Left lung (tissue), 10 donors: ENCODE results near the gene FGD2. TPM values are rescaled to one million over a fixed set of nuclear protein-coding genes. Genes with fewer than 3 reads are reported as not detected.
A peak's percentile ranks its signal among the peaks of the same experiment; 100 is the strongest.

Experiments used
- ATAC-seq: fragments of 200-7000 bp; cut with Tn5 transposase; one replicate; pipeline ENCODE4 v1.9.1; 2020; ENCODE audit warnings: moderate library complexity
- DNase-seq, 4 donors: peaks; one replicate each; pipeline ENCODE4 v3.0.0-alpha.2; 2013 to 2020
- H3K27ac ChIP-seq, 2 donors: fragments of 200-600 bp; sonication (generic) in 1 of 2; one replicate each; pipeline versions ENCODE4 v1.5.0 to v1.8.0; 2020 to 2021
- H3K27me3 ChIP-seq, 2 donors: fragments of 200-600 bp; sonication (generic) in 1 of 2; one replicate each; pipeline versions ENCODE4 v1.5.0 to v1.8.0; 2020 to 2021
- H3K36me3 ChIP-seq, 2 donors: fragments of 200-600 bp; sonication (generic) in 1 of 2; one replicate each; pipeline versions ENCODE4 v1.5.0 to v1.8.0; 2020 to 2021
- H3K4me1 ChIP-seq, 2 donors: fragments of 200-600 bp; one replicate each; pipeline ENCODE4 v1.8.0; 2021
- H3K4me3 ChIP-seq, 2 donors: fragments of 200-600 bp; sonication (generic) in 1 of 2; one replicate each; pipeline versions ENCODE4 v1.5.0 to v1.8.0; 2020 to 2021; ENCODE audit warnings: mild to moderate bottlenecking in 1 of 2
- H3K9me3 ChIP-seq, 2 donors: fragments of 200-600 bp; sonication (generic) in 1 of 2; one replicate each; pipeline versions ENCODE4 v1.5.0 to v1.8.0; 2020 to 2021
- intact Hi-C, 2 donors: fragments of 100-400 bp; cut with DNase I; formaldehyde crosslinking; loops; one replicate each; pipeline versions ENCODE4 v1.11.2 to v1.14.2; 2022
- polyA plus RNA-seq, 6 donors: library from polyadenylated mRNA; unstranded; fragments of 120-200 nt; gene quantifications; one replicate each; pipeline ENCODE4 v1.2.1, GENCODE V29; 2013; ENCODE audit not compliant: insufficient read length in 6 of 6
- total RNA-seq, 2 donors: library from RNA; stranded (reverse); fragmentation: NEBNext Ultra II Directional; extraction: Animal tissue kit (Norgen Biotek cat#: 25700); gene quantifications; one replicate each; pipeline ENCODE4 v1.2.1, GENCODE V29; 2021
- TF ChIP-seq, protein P1 (sequence below), 2 donors: fragments of 200-600 bp; sonication (generic) in 1 of 2; IDR thresholded peaks; one replicate each; pipeline versions ENCODE4 v1.5.0 to v1.8.0; 2021; ENCODE audit warnings: antibody characterized with exemption in 2 of 2
- donor health status: DM: no; HTN: yes; CAD: no.
- donor health status: DM: no; HTN: no; CAD: no.

FGD2 gene
- total and polyA plus RNA-seq, 8 donors: 3.9 to 60.3 (median 4.7) TPM

DNA sequence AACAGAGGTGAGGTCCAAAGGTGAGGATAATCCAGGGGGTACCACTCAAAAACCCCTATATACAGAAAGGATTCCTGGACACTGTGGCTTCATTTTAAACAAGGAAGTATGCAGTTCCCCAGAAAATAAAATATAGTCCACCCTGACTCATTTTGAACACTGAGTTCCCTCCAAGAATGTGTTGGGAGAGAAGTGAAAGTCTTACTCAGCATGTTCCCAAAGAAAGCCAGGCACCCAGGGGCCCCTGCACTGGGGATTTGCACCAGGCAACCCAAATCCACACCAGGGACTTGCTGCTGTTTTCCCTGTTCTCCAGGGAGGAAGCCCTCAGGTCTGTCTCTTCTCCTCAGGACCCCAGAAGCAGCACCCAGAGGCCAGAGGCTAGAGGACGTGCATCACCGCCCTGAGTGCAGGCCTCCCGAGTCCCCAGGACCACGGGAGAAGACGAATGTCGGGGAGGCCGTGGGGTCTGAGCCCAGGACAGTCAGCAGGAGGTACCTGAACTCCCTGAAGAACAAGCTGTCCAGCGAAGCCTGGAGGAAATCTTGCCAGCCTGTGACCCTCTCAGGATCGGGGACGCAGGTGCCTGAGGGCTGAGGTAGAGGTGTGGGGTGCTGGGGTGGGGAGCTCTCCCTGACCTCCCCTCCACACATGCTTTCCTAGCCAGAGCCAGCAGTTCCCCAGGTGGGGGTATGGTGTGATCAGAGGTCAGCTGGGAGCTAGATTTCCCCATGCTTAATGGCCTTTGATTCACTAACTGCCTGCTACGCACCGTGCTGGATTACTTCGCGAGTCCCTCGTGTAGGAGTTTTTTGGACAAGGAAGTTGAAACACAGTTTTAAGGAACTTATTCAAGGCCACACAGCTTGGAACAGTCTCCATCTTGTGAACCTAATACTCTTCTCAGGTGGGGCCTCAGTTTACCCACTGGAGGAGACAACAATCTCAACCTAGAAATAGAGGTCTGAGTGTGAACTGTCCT, 3.3 kb downstream of the FGD2 start:
- Histone ChIP-seq H3K27me3 (no peaks in the 10 kb centered on the region), H3K9me3 (no peaks in the 10 kb centered on the region), H3K4me3 (peak overlapping the region in 1 of 2 donors; percentile 55), H3K27ac (peak overlapping the region in 1 of 2 donors; percentile 79), H3K36me3 (peaks cover 0 to 25% of the 10 kb centered on the region in 2 donors), H3K4me1 (peaks cover 0 to 12% of the 10 kb centered on the region in 2 donors)
- DNase-seq: peak in 1 of 4 donors; percentile 68
- TF ChIP-seq, protein P1, sequence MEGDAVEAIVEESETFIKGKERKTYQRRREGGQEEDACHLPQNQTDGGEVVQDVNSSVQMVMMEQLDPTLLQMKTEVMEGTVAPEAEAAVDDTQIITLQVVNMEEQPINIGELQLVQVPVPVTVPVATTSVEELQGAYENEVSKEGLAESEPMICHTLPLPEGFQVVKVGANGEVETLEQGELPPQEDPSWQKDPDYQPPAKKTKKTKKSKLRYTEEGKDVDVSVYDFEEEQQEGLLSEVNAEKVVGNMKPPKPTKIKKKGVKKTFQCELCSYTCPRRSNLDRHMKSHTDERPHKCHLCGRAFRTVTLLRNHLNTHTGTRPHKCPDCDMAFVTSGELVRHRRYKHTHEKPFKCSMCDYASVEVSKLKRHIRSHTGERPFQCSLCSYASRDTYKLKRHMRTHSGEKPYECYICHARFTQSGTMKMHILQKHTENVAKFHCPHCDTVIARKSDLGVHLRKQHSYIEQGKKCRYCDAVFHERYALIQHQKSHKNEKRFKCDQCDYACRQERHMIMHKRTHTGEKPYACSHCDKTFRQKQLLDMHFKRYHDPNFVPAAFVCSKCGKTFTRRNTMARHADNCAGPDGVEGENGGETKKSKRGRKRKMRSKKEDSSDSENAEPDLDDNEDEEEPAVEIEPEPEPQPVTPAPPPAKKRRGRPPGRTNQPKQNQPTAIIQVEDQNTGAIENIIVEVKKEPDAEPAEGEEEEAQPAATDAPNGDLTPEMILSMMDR (IDR thresholded peaks at IDR 0.05): no peak
- peak; percentile 48 for ATAC-seq
- intact Hi-C loops: no loop called here

DNA sequence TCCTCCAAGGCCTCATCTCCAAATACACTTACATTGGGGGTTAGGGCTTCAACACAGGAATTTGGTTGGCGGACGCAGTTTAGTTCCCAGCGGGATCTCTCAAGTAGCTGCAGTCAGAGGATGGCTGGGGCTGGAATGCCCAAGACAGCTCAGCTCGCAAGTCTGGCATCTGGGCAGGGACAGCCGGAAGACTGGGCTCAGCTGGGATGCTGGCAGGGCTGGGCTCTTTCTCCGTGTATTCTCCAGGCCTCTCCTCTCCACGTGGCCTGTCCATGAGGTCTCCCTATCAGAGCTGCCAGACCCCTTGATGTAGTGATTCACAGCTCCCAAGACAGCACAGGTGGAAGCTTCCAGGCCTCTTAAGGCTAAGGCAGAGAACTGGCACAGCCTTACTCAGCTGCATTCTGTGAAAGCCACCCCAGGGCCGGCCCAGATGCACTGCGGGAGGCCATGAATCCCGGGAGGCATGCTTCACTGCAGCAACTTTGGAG, 5.0 kb downstream of the FGD2 start:
- Histone ChIP-seq H3K27ac (no peak overlapping the region), H3K4me3 (no peak overlapping the region), H3K4me1 (peaks cover 0 to 12% of the 10 kb centered on the region in 2 donors), H3K36me3 (peaks cover 0 to 40% of the 10 kb centered on the region in 2 donors), H3K27me3 (no peaks in the 10 kb centered on the region), H3K9me3 (no peaks in the 10 kb centered on the region)
- DNase-seq (peak in 1 of 4 donors; percentile 45), ATAC-seq (no peak)
- TF ChIP-seq, protein P1 (IDR thresholded peaks at IDR 0.05): no peak
- intact Hi-C loops: no loop called here

DNA sequence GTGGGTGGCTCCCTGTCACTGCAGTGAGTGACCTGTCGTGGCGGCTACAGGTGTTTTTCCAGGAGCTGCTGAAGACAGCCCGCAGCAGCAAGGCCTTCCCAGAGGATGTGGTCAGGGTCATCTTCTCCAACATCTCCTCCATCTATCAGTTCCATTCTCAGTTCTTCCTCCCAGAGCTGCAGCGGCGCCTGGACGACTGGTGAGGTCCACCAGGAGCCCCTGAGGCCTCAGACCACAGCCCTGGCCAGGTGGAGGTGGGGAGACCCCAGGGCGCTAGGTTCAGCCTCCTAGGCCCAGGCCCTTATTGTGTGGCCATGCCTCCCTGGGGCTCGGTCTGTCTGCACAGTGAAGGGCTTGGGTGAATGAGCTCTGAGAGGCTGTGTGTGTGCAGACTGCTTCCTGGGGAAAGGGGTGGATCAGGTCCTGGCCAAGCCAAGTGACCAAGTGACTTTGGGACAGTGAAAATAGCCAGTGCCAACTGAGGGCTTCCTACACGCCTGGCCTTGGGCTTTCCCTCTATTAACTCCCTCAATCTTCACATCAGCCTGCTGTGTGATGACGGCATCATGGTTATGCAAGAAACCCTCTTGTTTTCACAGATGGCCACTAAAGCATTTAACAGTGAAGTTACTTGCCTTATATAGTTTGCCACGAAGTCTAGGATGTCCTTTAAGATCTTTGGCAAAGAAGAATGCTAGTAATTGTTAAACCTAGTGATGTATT, 6.4 kb downstream of the FGD2 start:
- TF ChIP-seq, protein P1 (IDR thresholded peaks at IDR 0.05): no peak
- H3K27me3 ChIP-seq: no peaks in the 10 kb centered on the region
- peaks cover 0 to 45% of the 10 kb centered on the region in 2 donors for H3K36me3 ChIP-seq
- H3K27ac ChIP-seq: no peak overlapping the region
- H3K4me1 ChIP-seq: peaks cover 0 to 12% of the 10 kb centered on the region in 2 donors
- ATAC-seq: no peak
- no peaks in the 10 kb centered on the region for H3K9me3 ChIP-seq
- H3K4me3 ChIP-seq: no peak overlapping the region
- intact Hi-C loops: no loop called here
- peak in 1 of 4 donors; percentile 53 for DNase-seq

DNA sequence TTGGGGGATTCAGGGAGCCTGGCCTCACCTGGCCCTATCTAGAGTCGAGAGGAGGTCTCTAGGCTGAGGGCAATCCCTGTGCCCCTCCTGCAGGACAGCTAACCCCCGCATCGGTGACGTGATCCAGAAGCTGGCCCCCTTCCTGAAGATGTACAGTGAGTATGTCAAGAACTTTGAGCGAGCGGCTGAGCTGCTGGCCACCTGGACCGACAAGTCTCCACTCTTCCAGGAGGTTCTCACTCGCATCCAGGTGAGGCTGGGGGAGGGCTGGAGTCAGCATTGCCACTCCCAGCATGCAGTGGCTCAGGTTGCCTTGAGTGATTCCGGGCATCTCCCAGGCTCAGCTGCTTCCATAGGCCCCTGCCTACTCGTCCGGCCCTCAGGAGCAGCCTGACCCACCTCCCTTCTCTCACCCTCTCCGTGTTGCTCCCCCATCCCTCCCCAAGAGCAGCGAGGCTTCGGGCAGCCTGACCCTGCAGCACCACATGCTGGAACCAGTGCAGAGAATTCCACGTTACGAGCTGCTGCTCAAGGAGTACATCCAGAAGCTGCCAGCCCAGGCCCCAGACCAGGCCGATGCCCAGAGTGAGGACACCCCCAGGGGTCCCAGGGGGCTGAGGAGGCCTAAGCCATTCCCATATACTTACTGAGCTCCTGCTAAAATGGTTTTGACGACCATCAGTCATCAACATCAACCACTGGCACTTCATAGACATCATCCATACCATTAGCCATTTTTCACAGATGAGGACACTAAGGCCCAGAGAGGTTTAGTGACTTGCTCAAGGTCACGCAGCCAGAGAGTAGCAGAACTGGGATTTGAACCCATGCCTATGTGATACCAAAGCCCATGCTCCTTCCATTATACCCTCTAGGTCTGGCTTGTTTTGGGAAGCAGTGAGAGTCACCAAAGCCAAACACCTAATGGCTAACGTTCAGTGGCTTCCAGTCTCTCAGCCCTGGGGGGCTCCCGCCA, 8.3 kb downstream of the FGD2 start:
- intact Hi-C loops: no loop called here
- Histone ChIP-seq H3K4me3 (no peak overlapping the region), H3K27ac (no peak overlapping the region), H3K9me3 (no peaks in the 10 kb centered on the region), H3K4me1 (peaks cover 0 to 24% of the 10 kb centered on the region in 2 donors), H3K27me3 (no peaks in the 10 kb centered on the region), H3K36me3 (peaks cover 0 to 45% of the 10 kb centered on the region in 2 donors)
- TF ChIP-seq, protein P1 (IDR thresholded peaks at IDR 0.05): no peak
- DNase-seq (peak in 1 of 4 donors; percentile 72), ATAC-seq (no peak)
